Gastrocnemius medialis (tissue), 4 donors: ENCODE data around the gene CERCAM.
"Not testable (repeated sequence)": the region's sequence is repeated elsewhere in the genome, so short reads cannot be mapped to it uniquely, and the experiment has no call there.

ENCODE experiments used
- CTCF ChIP-seq, 5 experiments: fragments of 450-650 bp in 3 of 5; fragments of 200-600 bp in 2 of 5; sonication (generic) in 2 of 5; IDR thresholded peaks in 4 of 5; conservative IDR thresholded peaks in 1 of 5; 1 replicate in 4 of 5; 2 replicates in 1 of 5; pipeline ENCODE4 v1.5.1; 2016 to 2019; ENCODE audit warnings: antibody characterized with exemption in 5 of 5, mild to moderate bottlenecking in 3 of 5, moderate library complexity in 3 of 5
- POLR2A ChIP-seq, 2 donors: fragments of 450-650 bp; IDR thresholded peaks; one replicate each; pipeline ENCODE4 v1.6.1; 2017; ENCODE audit warnings: antibody characterized with exemption in 2 of 2, mild to moderate bottlenecking in 2 of 2, moderate library complexity in 2 of 2

GRCh38 chr9:128413728-128414127 lies 6.9 kb upstream of the CERCAM start:
- TF ChIP-seq CTCF (IDR thresholded peaks at IDR 0.05 in 4 of 5, conservative IDR thresholded peaks at IDR 0.05 in 1 of 5); POLR2A (IDR thresholded peaks at IDR 0.05): not testable (repeated sequence)
